ENCODE measurements around the gene NOS3.

GRCh38 chr7:151013733-151014497, 23.1 kb downstream of the NOS3 start:
- no peak for TF ChIP-seq POLR2A (IDR thresholded peaks at IDR 0.05)
- TF ChIP-seq CTCF (IDR thresholded peaks at IDR 0.05): no peak

Measured in thyroid gland (tissue), 4 donors.